ENCODE data around the gene POC1A. TPM values are rescaled to one million over a fixed set of nuclear protein-coding genes. Genes with fewer than 3 reads are reported as not detected.

Gene POC1A
- total RNA-seq, 2 experiments from 2014 or later, result 0.22 to 0.39 TPM

GRCh38 chr3:52184690-52185089 is 30.5 kb upstream of the POC1A start:
- no peaks in the 10 kb centered on the region for H3K36me3 ChIP-seq (ENCODE audit: insufficient read depth, low read length)
- no peak overlapping the region for H3K27ac Mint-ChIP-seq
- H3K9me3 Mint-ChIP-seq, result no peaks in the 10 kb centered on the region
- H3K9me3 ChIP-seq (ENCODE audit: control insufficient read depth in 1 of 2, insufficient read depth in 1 of 2, low read length in 2 of 2), result no peaks in the 10 kb centered on the region
- no peak for TF ChIP-seq CTCF (IDR thresholded peaks at IDR 0.05)
- H3K4me3 Mint-ChIP-seq, result no peak overlapping the region
- H3K4me3 ChIP-seq (ENCODE audit: low read length), result no peak overlapping the region
- no peak for ATAC-seq (ENCODE audit: poor library complexity)
- H3K27me3 ChIP-seq (ENCODE audit: control insufficient read depth in 1 of 2, insufficient read depth in 2 of 2, low read length in 2 of 2), result no peaks in the 10 kb centered on the region
- ChIA-PET POLR2A (no interaction called here), CTCF (no interaction called here)
- intact Hi-C loops (cut with DNase I, micrococcal nuclease), result no loop called here
- H3K36me3 Mint-ChIP-seq (ENCODE audit: low read depth), result no peaks in the 10 kb centered on the region
- no peak for DNase-seq
- peaks cover 16% of the 10 kb centered on the region for H3K4me1 ChIP-seq (ENCODE audit: insufficient read depth, low read length)
- H3K4me1 Mint-ChIP-seq (ENCODE audit: low read depth), result no peaks in the 10 kb centered on the region
- no peaks in the 10 kb centered on the region for H3K27me3 Mint-ChIP-seq
- H3K27ac ChIP-seq (ENCODE audit: low read depth in 1 of 2, low read length in 2 of 2), result no peak overlapping the region

- Histone ChIP-seq H3K4me1 (ENCODE audit: insufficient read depth, low read length) (peaks cover 16% of the 10 kb centered on the region), H3K9me3 (ENCODE audit: control insufficient read depth in 1 of 2, insufficient read depth in 1 of 2, low read length in 2 of 2) (no peaks in the 10 kb centered on the region), H3K27ac (ENCODE audit: low read depth in 1 of 2, low read length in 2 of 2) (no peak overlapping the region), H3K4me3 (ENCODE audit: low read length) (no peak overlapping the region), H3K27me3 (ENCODE audit: control insufficient read depth in 1 of 2, insufficient read depth in 2 of 2, low read length in 2 of 2) (no peaks in the 10 kb centered on the region), H3K36me3 (ENCODE audit: insufficient read depth, low read length) (no peaks in the 10 kb centered on the region)
- ChIA-PET POLR2A (no interaction called here), CTCF (no interaction called here)
- intact Hi-C loops (cut with DNase I, micrococcal nuclease), result no loop called here
- TF ChIP-seq CTCF (IDR thresholded peaks at IDR 0.05), result no peak
- Mint-ChIP-seq H3K27me3 (no peaks in the 10 kb centered on the region), H3K36me3 (ENCODE audit: low read depth) (no peaks in the 10 kb centered on the region), H3K9me3 (no peaks in the 10 kb centered on the region), H3K27ac (no peak overlapping the region), H3K4me3 (no peak overlapping the region), H3K4me1 (ENCODE audit: low read depth) (no peaks in the 10 kb centered on the region)
- no peak for DNase-seq
- no peak for ATAC-seq (ENCODE audit: poor library complexity)
Measured at GRCh38 chr3:52183786-52184445, 29.7 kb upstream of the POC1A start.

- Histone ChIP-seq H3K4me1 (ENCODE audit: insufficient read depth, low read length) (peaks cover 16% of the 10 kb centered on the region), H3K9me3 (ENCODE audit: control insufficient read depth in 1 of 2, insufficient read depth in 1 of 2, low read length in 2 of 2) (no peaks in the 10 kb centered on the region), H3K27ac (ENCODE audit: low read depth in 1 of 2, low read length in 2 of 2) (no peak overlapping the region), H3K27me3 (ENCODE audit: control insufficient read depth in 1 of 2, insufficient read depth in 2 of 2, low read length in 2 of 2) (no peaks in the 10 kb centered on the region), H3K36me3 (ENCODE audit: insufficient read depth, low read length) (no peaks in the 10 kb centered on the region), H3K4me3 (ENCODE audit: low read length) (no peak overlapping the region)
- Mint-ChIP-seq H3K36me3 (ENCODE audit: low read depth) (no peaks in the 10 kb centered on the region), H3K27me3 (no peaks in the 10 kb centered on the region), H3K4me1 (ENCODE audit: low read depth) (no peaks in the 10 kb centered on the region), H3K27ac (no peak overlapping the region), H3K4me3 (no peak overlapping the region), H3K9me3 (no peaks in the 10 kb centered on the region)
- no peak for ATAC-seq (ENCODE audit: poor library complexity)
- DNase-seq, result no peak
- ChIA-PET CTCF (no interaction called here), POLR2A (no interaction called here)
- no peak for TF ChIP-seq CTCF (IDR thresholded peaks at IDR 0.05)
- intact Hi-C loops (cut with DNase I, micrococcal nuclease), result no loop called here
Measured at GRCh38 chr3:52182691-52183090, 28.5 kb upstream of the POC1A start.

Data from CD4-positive, alpha-beta T cell (primary cell).